H9 (cell line): Measurements from ENCODE around the gene RBFOX2. TPM values are rescaled to one million over a fixed set of nuclear protein-coding genes. Genes with fewer than 3 reads are reported as not detected.

ENCODE experiments used
- DNase-seq: peaks from one replicate; pipeline ENCODE4 v3.0.0-alpha.2; 2017
- H2AFZ ChIP-seq: one replicate; pipeline ENCODE4 v1.6.1; 2013; ENCODE audit warnings: mild to moderate bottlenecking, low read length, control low read depth, moderate library complexity
- H2AK5ac ChIP-seq: 2 replicates; pipeline ENCODE4 v1.6.1; 2013; ENCODE audit warnings: low read length, control low read depth, mixed read lengths; ENCODE audit not compliant: insufficient read length
- H2BK120ac ChIP-seq: one replicate; pipeline ENCODE4 v1.6.1; 2013; ENCODE audit warnings: low read depth, mild to moderate bottlenecking, low read length, control low read depth, inconsistent platforms; ENCODE audit not compliant: poor library complexity, severe bottlenecking
- H2BK12ac ChIP-seq: 2 replicates; pipeline ENCODE4 v1.6.1; 2013; ENCODE audit warnings: low read length, control low read depth, mixed read lengths, low read depth; ENCODE audit not compliant: insufficient read length
- H2BK15ac ChIP-seq: 2 replicates; pipeline ENCODE4 v1.6.1; 2013; ENCODE audit warnings: low read depth, low read length, control low read depth
- H2BK20ac ChIP-seq: one replicate; pipeline ENCODE4 v1.6.1; 2013; ENCODE audit warnings: low read depth, mild to moderate bottlenecking, low read length, control low read depth, inconsistent platforms; ENCODE audit not compliant: poor library complexity, severe bottlenecking
- H2BK5ac ChIP-seq: 2 replicates; pipeline ENCODE4 v1.6.1; 2013; ENCODE audit warnings: low read length, control low read depth, mixed read lengths; ENCODE audit not compliant: insufficient read length
- H3K14ac ChIP-seq: 2 replicates; pipeline ENCODE4 v1.6.1; 2013; ENCODE audit warnings: low read length, control low read depth; ENCODE audit not compliant: insufficient read depth
- H3K18ac ChIP-seq: 2 replicates; pipeline ENCODE4 v1.6.1; 2013; ENCODE audit warnings: low read depth, mild to moderate bottlenecking, mixed read lengths, low read length, control low read depth; ENCODE audit not compliant: insufficient read length
- H3K23ac ChIP-seq: 2 replicates; pipeline ENCODE4 v1.6.1; 2013; ENCODE audit warnings: low read length, control low read depth, mixed read lengths, low read depth; ENCODE audit not compliant: insufficient read length
- H3K23me2 ChIP-seq: 2 replicates; pipeline ENCODE4 v1.6.1; 2013; ENCODE audit warnings: low read depth, mild to moderate bottlenecking, mixed read lengths, low read length, control low read depth; ENCODE audit not compliant: insufficient read length, poor library complexity, severe bottlenecking
- H3K27ac ChIP-seq: 2 replicates; pipeline ENCODE4 v1.5.1; 2013; ENCODE audit warnings: low read length, control low read depth, mixed read lengths, low read depth; ENCODE audit not compliant: insufficient read length
- H3K27me3 ChIP-seq: 2 replicates; pipeline ENCODE4 v1.6.1; 2013; ENCODE audit warnings: low read length, control low read depth, inconsistent platforms; ENCODE audit not compliant: insufficient read depth
- H3K4ac ChIP-seq: 2 replicates; pipeline ENCODE4 v1.6.1; 2013; ENCODE audit warnings: low read depth, mild to moderate bottlenecking, control low read depth, inconsistent platforms, low read length, moderate library complexity
- H3K4me1 ChIP-seq: 2 replicates; pipeline ENCODE4 v1.6.1; 2013; ENCODE audit warnings: low read length, control low read depth, inconsistent platforms; ENCODE audit not compliant: insufficient read depth
- H3K4me2 ChIP-seq: 2 replicates; pipeline ENCODE4 v1.6.1; 2013; ENCODE audit warnings: low read length, control low read depth, mixed read lengths; ENCODE audit not compliant: insufficient read length, insufficient read depth
- H3K56ac ChIP-seq: 2 replicates; pipeline ENCODE4 v1.6.1; 2013; ENCODE audit warnings: low read depth, mild to moderate bottlenecking, mixed read lengths, low read length, control low read depth; ENCODE audit not compliant: insufficient read length
- H3K79me1 ChIP-seq: 2 replicates; pipeline ENCODE4 v1.6.1; 2013; ENCODE audit warnings: low read depth, mild to moderate bottlenecking, moderate library complexity, low read length, control low read depth, inconsistent platforms; ENCODE audit not compliant: insufficient read depth, poor library complexity, severe bottlenecking
- H3K79me2 ChIP-seq: 2 replicates; pipeline ENCODE4 v1.6.1; 2013; ENCODE audit warnings: low read length, control low read depth, inconsistent platforms; ENCODE audit not compliant: insufficient read depth
- H3K9ac ChIP-seq: 2 replicates; pipeline ENCODE4 v1.6.1; 2013; ENCODE audit warnings: low read length, control low read depth, mixed read lengths; ENCODE audit not compliant: insufficient read length; ENCODE audit errors: extremely low read depth
- H3K9me3 ChIP-seq: one replicate; pipeline ENCODE4 v1.6.1; 2013; ENCODE audit warnings: low read depth, low read length, inconsistent platforms; ENCODE audit not compliant: control insufficient read depth
- H3T11ph ChIP-seq: one replicate; pipeline ENCODE4 v1.6.1; 2013; ENCODE audit warnings: mild to moderate bottlenecking, low read length, control low read depth, inconsistent platforms
- H4K20me1 ChIP-seq: one replicate; pipeline ENCODE4 v1.6.1; 2013; ENCODE audit not compliant: control insufficient read depth, insufficient read length, insufficient read depth
- H4K5ac ChIP-seq: 2 replicates; pipeline ENCODE4 v1.6.1; 2013; ENCODE audit warnings: low read depth, mild to moderate bottlenecking, mixed read lengths, low read length, control low read depth; ENCODE audit not compliant: insufficient read length
- H4K8ac ChIP-seq: replicated peaks from 2 replicates; pipeline ENCODE4 v1.6.1; 2013; ENCODE audit warnings: low read length, control low read depth, mixed read lengths, low read depth; ENCODE audit not compliant: insufficient read length
- H4K91ac ChIP-seq: 2 replicates; pipeline ENCODE4 v1.6.1; 2013; ENCODE audit warnings: low read depth, mild to moderate bottlenecking, moderate library complexity, mixed read lengths, low read length, control low read depth; ENCODE audit not compliant: insufficient read length
- H3K27ac Mint-ChIP-seq, 3 experiments: 2 replicates in 2 of 3; 3 replicates in 1 of 3; pipeline ENCODE4 v1.8.0; 2020 to 2021; ENCODE audit warnings: mixed read lengths in 3 of 3, mild to moderate bottlenecking in 1 of 3, moderate library complexity in 1 of 3
- H3K27me3 Mint-ChIP-seq: 2 replicates; pipeline ENCODE4 v1.8.0; 2021; ENCODE audit warnings: low read depth, mild to moderate bottlenecking, moderate library complexity, mixed read lengths
- H3K36me3 Mint-ChIP-seq, 3 experiments: 2 replicates in 2 of 3; 3 replicates in 1 of 3; pipeline ENCODE4 v1.8.0; 2020 to 2021; ENCODE audit warnings: low read depth in 3 of 3, mixed read lengths in 3 of 3; ENCODE audit not compliant: insufficient read depth in 1 of 3
- H3K4me1 Mint-ChIP-seq, 2 experiments: 2 replicates each; pipeline ENCODE4 v1.8.0; 2020; ENCODE audit warnings: mixed read lengths in 2 of 2
- H3K4me3 Mint-ChIP-seq, 2 experiments: 2 replicates in 1 of 2; 3 replicates in 1 of 2; pipeline ENCODE4 v1.8.0; 2020 to 2021; ENCODE audit warnings: mild to moderate bottlenecking in 2 of 2, mixed read lengths in 2 of 2, moderate library complexity in 1 of 2
- H3K9me3 Mint-ChIP-seq, 2 experiments: 2 replicates in 1 of 2; 3 replicates in 1 of 2; pipeline ENCODE4 v1.8.0; 2020; ENCODE audit warnings: mild to moderate bottlenecking in 2 of 2, mixed read lengths in 2 of 2, moderate library complexity in 1 of 2
- WGBS: extraction: QIAGEN DNeasy Blood & Tissue Kit; methylation state at CpG from one replicate; pipeline ENCODE4 v1.1.7; 2013; ENCODE audit warnings: missing lambda C conversion rate, low lambda C conversion rate, mixed read lengths; ENCODE audit not compliant: insufficient read length; ENCODE audit errors: extremely low coverage; 5-methylcytosine and 5-hydroxymethylcytosine counted together
- total RNA-seq: library from RNA; stranded (reverse); gene quantifications from 2 replicates; pipeline ENCODE4 v1.2.1, GENCODE V29; 2021
- TF ChIP-seq, protein P1 (sequence below): fragments of 200-600 bp; sonication (generic); conservative IDR thresholded peaks from 3 replicates; pipeline ENCODE4 v1.8.0; 2021; ENCODE audit warnings: antibody characterized with exemption, mild to moderate bottlenecking

The RBFOX2 gene
- total RNA-seq, 1 experiment from 2014 or later, result 84.7 TPM

DNA sequence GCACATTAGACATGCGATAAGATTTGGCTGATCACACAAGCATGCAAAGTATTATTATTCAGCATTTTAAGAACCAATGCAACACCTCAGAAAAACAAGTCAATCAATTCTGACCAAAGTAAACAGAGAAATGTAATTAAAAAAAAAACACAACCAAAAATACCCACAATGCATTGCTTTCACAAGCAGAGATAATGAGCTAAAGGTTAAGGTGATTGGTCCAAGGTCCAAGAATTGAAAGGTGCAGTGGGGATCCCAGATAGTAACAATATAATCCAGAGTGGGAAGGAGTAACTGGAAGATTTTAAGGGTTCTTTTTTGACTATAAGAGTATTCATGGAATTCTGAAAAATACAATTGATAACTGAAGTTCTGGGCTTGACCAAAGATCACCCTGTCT lies 271.9 kb downstream of the RBFOX2 start:
- no CpG with 5 or more reads among the region's 1 CpG for WGBS
- H3K4me1 Mint-ChIP-seq, result peaks cover 17 to 20% of the 10 kb centered on the region in 2 experiments

More for the DNA sequence above, 271.9 kb downstream of the RBFOX2 start:
- Histone ChIP-seq H4K8ac (no peak overlapping the region), H3K27ac (no peak overlapping the region), H2BK15ac (no peak overlapping the region), H2AK5ac (no peak overlapping the region), H3K23ac (no peak overlapping the region), H3K9ac (no peak overlapping the region), H3K18ac (no peak overlapping the region), H3K9me3 (no peaks in the 10 kb centered on the region), H2AFZ (no peak overlapping the region), H3K23me2 (no peaks in the 10 kb centered on the region), H3K27me3 (no peaks in the 10 kb centered on the region; the same call in 1 of the 2 replicates), H3K79me1 (no peaks in the 10 kb centered on the region), H4K5ac (no peak overlapping the region), H3K56ac (no peak overlapping the region), H3K14ac (no peak overlapping the region), H3K4me1 (peaks cover 5% of the 10 kb centered on the region; the same call in 1 of the 2 replicates), H2BK5ac (no peak overlapping the region), H3K4me2 (no peak overlapping the region), H4K20me1 (no peaks in the 10 kb centered on the region), H3T11ph (no peak overlapping the region), H3K4ac (no peak overlapping the region), H4K91ac (no peak overlapping the region), H2BK20ac (no peak overlapping the region), H2BK12ac (no peak overlapping the region), H2BK120ac (no peak overlapping the region), H3K79me2 (no peaks in the 10 kb centered on the region)
- TF ChIP-seq, protein P1, sequence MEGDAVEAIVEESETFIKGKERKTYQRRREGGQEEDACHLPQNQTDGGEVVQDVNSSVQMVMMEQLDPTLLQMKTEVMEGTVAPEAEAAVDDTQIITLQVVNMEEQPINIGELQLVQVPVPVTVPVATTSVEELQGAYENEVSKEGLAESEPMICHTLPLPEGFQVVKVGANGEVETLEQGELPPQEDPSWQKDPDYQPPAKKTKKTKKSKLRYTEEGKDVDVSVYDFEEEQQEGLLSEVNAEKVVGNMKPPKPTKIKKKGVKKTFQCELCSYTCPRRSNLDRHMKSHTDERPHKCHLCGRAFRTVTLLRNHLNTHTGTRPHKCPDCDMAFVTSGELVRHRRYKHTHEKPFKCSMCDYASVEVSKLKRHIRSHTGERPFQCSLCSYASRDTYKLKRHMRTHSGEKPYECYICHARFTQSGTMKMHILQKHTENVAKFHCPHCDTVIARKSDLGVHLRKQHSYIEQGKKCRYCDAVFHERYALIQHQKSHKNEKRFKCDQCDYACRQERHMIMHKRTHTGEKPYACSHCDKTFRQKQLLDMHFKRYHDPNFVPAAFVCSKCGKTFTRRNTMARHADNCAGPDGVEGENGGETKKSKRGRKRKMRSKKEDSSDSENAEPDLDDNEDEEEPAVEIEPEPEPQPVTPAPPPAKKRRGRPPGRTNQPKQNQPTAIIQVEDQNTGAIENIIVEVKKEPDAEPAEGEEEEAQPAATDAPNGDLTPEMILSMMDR, result no peak
- DNase-seq, result no peak
- Mint-ChIP-seq H3K4me3 (no peak overlapping the region), H3K36me3 (peaks cover 12 to 36% (median 29%) of the 10 kb centered on the region in 3 experiments; a peak in 6 of 7 replicates), H3K27ac (no peak overlapping the region), H3K9me3 (no peaks in the 10 kb centered on the region), H3K27me3 (no peaks in the 10 kb centered on the region)
